ENCODE measurements around the gene DPF3. TPM values are rescaled to one million over a fixed set of nuclear protein-coding genes. Genes with fewer than 3 reads are reported as not detected.
A peak's percentile ranks its signal among the peaks of the same experiment; 100 is the strongest.

Gene DPF3
- polyA plus RNA-seq, 2 of the 4 experiments (the other 2 are of a cell fraction): 0.05 to 0.09 TPM

DNA sequence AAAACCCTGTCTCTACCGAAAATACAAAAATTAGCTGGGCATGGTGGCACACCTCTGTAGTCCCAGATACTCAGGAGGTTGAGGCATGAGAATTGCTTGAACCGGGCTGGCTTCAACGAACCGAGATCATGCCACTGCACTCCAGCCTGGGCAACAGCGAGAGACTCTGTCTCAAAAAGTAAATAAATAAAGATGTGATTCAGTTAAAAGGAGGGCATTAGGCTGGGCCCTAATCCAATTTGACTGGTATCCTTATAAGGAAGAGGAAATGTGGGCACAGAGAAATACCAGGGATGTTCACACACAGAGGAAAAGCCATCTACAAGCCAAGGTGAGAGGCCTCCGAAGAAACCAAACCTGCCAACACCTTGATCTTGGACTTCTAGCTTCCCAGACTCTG, 22.3 kb upstream of the DPF3 start:
- Histone ChIP-seq H3K4me2 (peak overlapping the region; percentile 18; the same call in 1 of the 3 replicates), H3K9me3 (no peaks in the 10 kb centered on the region), H3K27ac (no peak overlapping the region), H3K4me3 (no peak overlapping the region), H3K4me1 (peaks cover 8% of the 10 kb centered on the region; the same call in 1 of the 3 replicates)
- WGBS (ENCODE audit: missing lambda C conversion rate): 20% methylated on average over 6 of the region's 6 CpGs
- DNase-seq (ENCODE audit: low read depth in 1 of 2, low spot score in 1 of 2) (peak in 1 of 2 experiments; percentile 25), FAIRE-seq (no peak), ATAC-seq (peak in 1 of 2 experiments; percentile 65; a peak in 3 of 6 replicates)
- POLR2A ChIA-PET: no interaction called here
- no peak for TF ChIP-seq SMC3 (IDR thresholded peaks at IDR 0.05)
- TF ChIP-seq, protein P1, sequence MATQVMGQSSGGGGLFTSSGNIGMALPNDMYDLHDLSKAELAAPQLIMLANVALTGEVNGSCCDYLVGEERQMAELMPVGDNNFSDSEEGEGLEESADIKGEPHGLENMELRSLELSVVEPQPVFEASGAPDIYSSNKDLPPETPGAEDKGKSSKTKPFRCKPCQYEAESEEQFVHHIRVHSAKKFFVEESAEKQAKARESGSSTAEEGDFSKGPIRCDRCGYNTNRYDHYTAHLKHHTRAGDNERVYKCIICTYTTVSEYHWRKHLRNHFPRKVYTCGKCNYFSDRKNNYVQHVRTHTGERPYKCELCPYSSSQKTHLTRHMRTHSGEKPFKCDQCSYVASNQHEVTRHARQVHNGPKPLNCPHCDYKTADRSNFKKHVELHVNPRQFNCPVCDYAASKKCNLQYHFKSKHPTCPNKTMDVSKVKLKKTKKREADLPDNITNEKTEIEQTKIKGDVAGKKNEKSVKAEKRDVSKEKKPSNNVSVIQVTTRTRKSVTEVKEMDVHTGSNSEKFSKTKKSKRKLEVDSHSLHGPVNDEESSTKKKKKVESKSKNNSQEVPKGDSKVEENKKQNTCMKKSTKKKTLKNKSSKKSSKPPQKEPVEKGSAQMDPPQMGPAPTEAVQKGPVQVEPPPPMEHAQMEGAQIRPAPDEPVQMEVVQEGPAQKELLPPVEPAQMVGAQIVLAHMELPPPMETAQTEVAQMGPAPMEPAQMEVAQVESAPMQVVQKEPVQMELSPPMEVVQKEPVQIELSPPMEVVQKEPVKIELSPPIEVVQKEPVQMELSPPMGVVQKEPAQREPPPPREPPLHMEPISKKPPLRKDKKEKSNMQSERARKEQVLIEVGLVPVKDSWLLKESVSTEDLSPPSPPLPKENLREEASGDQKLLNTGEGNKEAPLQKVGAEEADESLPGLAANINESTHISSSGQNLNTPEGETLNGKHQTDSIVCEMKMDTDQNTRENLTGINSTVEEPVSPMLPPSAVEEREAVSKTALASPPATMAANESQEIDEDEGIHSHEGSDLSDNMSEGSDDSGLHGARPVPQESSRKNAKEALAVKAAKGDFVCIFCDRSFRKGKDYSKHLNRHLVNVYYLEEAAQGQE (IDR thresholded peaks at IDR 0.05): no peak
- no peak for TF ChIP-seq BHLHE40 (IDR thresholded peaks at IDR 0.05; ENCODE audit: low read depth, low read length)
- no peak for TF ChIP-seq RARB (CRISPR knock-in tag; IDR thresholded peaks at IDR 0.05)
- TF ChIP-seq, protein P2, sequence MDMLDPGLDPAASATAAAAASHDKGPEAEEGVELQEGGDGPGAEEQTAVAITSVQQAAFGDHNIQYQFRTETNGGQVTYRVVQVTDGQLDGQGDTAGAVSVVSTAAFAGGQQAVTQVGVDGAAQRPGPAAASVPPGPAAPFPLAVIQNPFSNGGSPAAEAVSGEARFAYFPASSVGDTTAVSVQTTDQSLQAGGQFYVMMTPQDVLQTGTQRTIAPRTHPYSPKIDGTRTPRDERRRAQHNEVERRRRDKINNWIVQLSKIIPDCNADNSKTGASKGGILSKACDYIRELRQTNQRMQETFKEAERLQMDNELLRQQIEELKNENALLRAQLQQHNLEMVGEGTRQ (IDR thresholded peaks at IDR 0.05): no peak
- TF ChIP-seq, protein P3, sequence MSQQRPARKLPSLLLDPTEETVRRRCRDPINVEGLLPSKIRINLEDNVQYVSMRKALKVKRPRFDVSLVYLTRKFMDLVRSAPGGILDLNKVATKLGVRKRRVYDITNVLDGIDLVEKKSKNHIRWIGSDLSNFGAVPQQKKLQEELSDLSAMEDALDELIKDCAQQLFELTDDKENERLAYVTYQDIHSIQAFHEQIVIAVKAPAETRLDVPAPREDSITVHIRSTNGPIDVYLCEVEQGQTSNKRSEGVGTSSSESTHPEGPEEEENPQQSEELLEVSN (IDR thresholded peaks at IDR 0.05; ENCODE audit: borderline replicate concordance, low read depth): no peak
- no peak for TF ChIP-seq SREBF2 (IDR thresholded peaks at IDR 0.05)
- TF ChIP-seq EP300 (IDR thresholded peaks at IDR 0.05): no peak
- no peak for TF ChIP-seq CBX8 (IDR thresholded peaks at IDR 0.05)
- CTCF ChIA-PET: interaction anchor here (1.0 to 3.0 kb wide), 6 partner anchors 11 to 409 kb away, joined by 3 to 24 read pairs (median 4); no protein-coding TSS in a partner anchor

DNA sequence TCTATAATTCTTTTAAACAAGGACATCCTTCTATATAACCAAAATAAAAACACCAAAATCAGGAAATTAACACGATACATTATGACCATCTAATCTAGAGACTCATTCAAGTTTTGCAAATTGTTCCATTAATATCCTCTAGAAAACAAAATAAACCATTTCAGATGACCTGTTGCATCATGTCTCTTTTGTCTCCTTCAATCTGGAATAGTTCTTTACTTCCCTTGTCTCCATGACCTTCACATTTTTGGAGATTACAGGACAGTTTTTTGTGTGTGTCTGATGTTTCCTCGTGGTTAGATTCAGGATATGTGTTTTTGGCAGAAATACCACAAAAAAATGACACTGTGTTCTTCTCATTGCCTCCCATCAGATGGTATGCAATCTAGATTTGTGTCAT, 19.9 kb upstream of the DPF3 start:
- peaks cover 8% of the 10 kb centered on the region; the same call in 1 of the 3 replicates for H3K4me1 ChIP-seq
- no peak overlapping the region for H3K27ac ChIP-seq
- no peak overlapping the region for H3K4me2 ChIP-seq
- TF ChIP-seq HOXA7 (CRISPR knock-in tag; IDR thresholded peaks at IDR 0.05) (no peak), MAFK (IDR thresholded peaks at IDR 0.05; ENCODE audit: partially characterized antibody) (no peak)
- POLR2A ChIA-PET: no interaction called here
- 11% methylated on average over 2 of the region's 2 CpGs for WGBS (ENCODE audit: missing lambda C conversion rate)
- DNase-seq (ENCODE audit: low read depth in 1 of 2, low spot score in 1 of 2) (no peak), ATAC-seq (no peak), FAIRE-seq (no peak)
- CTCF ChIA-PET: interaction anchor here (1.4 kb wide), 1 partner anchor 9 kb away, joined by 6 read pairs; no protein-coding TSS in a partner anchor
- no peaks in the 10 kb centered on the region for H3K9me3 ChIP-seq
- H3K4me3 ChIP-seq: no peak overlapping the region

DNA sequence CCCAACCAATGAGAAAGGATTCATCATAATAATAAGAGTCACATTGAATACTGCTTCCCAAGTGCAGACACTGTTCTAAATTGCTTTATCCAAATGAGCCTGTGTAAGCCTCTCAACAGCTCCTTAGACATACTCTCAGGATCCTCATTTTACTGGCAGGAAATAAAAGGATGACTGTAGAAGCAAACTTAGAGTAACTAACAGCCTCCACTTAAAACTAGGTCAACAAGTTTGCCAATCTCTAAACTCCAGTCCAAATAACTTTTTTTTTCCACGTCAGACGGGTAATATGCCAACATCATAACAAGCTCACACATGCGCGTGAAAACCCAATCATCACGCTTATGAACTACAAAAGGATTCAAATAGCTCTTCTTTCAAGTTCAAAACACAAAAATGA, 15.3 kb upstream of the DPF3 start:
- ATAC-seq (no peak), DNase-seq (ENCODE audit: low read depth in 1 of 2, low spot score in 1 of 2) (no peak), FAIRE-seq (no peak)
- Histone ChIP-seq H3K9me3 (no peaks in the 10 kb centered on the region), H3K4me3 (no peak overlapping the region), H3K27ac (no peak overlapping the region), H3K4me2 (no peak overlapping the region), H3K4me1 (peaks cover 15% of the 10 kb centered on the region; the same call in 1 of the 3 replicates)
- CTCF ChIA-PET: interaction anchor here (0.6 to 4.5 kb wide), 8 partner anchors 9 to 394 kb away, joined by 3 to 96 read pairs (median 4); no protein-coding TSS in a partner anchor
- no peak for TF ChIP-seq ZC3H11A (IDR thresholded peaks at IDR 0.05)
- no peak for TF ChIP-seq ESRRA (IDR thresholded peaks at IDR 0.05; ENCODE audit: borderline replicate concordance, low read length)
- no peak for TF ChIP-seq EHMT2 (IDR thresholded peaks at IDR 0.05; ENCODE audit: low read depth)
- no peak for TF ChIP-seq MAZ (IDR thresholded peaks at IDR 0.05; ENCODE audit: borderline replicate concordance, low read depth, low read length)
- no peak for TF ChIP-seq ZNF302 (CRISPR knock-in tag; IDR thresholded peaks at IDR 0.05)
- no peak for TF ChIP-seq FOSB (CRISPR knock-in tag; IDR thresholded peaks at IDR 0.05)
- TF ChIP-seq NFE2L2 (conservative IDR thresholded peaks at IDR 0.05; ENCODE audit: low read length): no peak
- TF ChIP-seq CBX2 (IDR thresholded peaks at IDR 0.05; ENCODE audit: borderline replicate concordance, low read depth): no peak
- TF ChIP-seq SREBF2 (IDR thresholded peaks at IDR 0.05): no peak
- TF ChIP-seq MYC (IDR thresholded peaks at IDR 0.05; ENCODE audit: borderline replicate concordance, low read length): no peak
- no peak for TF ChIP-seq HOXB13 (CRISPR knock-in tag; IDR thresholded peaks at IDR 0.05; ENCODE audit: low read depth)
- no peak for TF ChIP-seq HEYL (CRISPR knock-in tag; IDR thresholded peaks at IDR 0.05)
- TF ChIP-seq EP300 (IDR thresholded peaks at IDR 0.05): no peak
- TF ChIP-seq MAFK (IDR thresholded peaks at IDR 0.05; ENCODE audit: partially characterized antibody): no peak
- no peak for TF ChIP-seq HDAC2 (IDR thresholded peaks at IDR 0.05)
- TF ChIP-seq, protein P4, sequence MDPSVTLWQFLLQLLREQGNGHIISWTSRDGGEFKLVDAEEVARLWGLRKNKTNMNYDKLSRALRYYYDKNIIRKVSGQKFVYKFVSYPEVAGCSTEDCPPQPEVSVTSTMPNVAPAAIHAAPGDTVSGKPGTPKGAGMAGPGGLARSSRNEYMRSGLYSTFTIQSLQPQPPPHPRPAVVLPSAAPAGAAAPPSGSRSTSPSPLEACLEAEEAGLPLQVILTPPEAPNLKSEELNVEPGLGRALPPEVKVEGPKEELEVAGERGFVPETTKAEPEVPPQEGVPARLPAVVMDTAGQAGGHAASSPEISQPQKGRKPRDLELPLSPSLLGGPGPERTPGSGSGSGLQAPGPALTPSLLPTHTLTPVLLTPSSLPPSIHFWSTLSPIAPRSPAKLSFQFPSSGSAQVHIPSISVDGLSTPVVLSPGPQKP (IDR thresholded peaks at IDR 0.05; ENCODE audit: low read depth, low read length): no peak
- no peak for TF ChIP-seq FOSL2 (IDR thresholded peaks at IDR 0.05)
- no peak for TF ChIP-seq FOSL2 (CRISPR knock-in tag; IDR thresholded peaks at IDR 0.05)
- no peak for TF ChIP-seq JUN (IDR thresholded peaks at IDR 0.05)
- TF ChIP-seq, protein P5, sequence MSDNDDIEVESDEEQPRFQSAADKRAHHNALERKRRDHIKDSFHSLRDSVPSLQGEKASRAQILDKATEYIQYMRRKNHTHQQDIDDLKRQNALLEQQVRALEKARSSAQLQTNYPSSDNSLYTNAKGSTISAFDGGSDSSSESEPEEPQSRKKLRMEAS (IDR thresholded peaks at IDR 0.05): no peak
- POLR2A ChIA-PET: interaction anchor here (0.7 to 1.0 kb wide), 2 partner anchors 29 to 150 kb away, joined by 3 to 4 read pairs; partner anchors contain the start of gene RBM25
- 93% methylated on average over 5 of the region's 5 CpGs for WGBS (ENCODE audit: missing lambda C conversion rate)

All from A549 (cell line).